Activated CD8-positive, alpha-beta T cell treated with anti-CD3 and anti-CD28 coated beads, Interleukin-2, amount 10 ng/mL, durations not matched to agents 7 days and 5 days (primary cell): Measurements from ENCODE around the gene CWC27. TPM values are rescaled to one million over a fixed set of nuclear protein-coding genes. Genes with fewer than 3 reads are reported as not detected.

Experiments used
- ATAC-seq: fragments of 150-1000 bp; cut with Tn5 transposase; one replicate; pipeline ENCODE4 v1.10.0; 2021; ENCODE audit warnings: moderate library complexity
- CTCF ChIA-PET: fragments of 350-600 bp; sonication (Branson Sonifier 250); formaldehyde crosslinking; loops from one replicate; lab custom pipeline; 2021; ENCODE audit warnings: antibody characterized with exemption; lab: Charles Lee
- POLR2A ChIA-PET: fragments of 350-600 bp; sonication (Branson Sonifier 250); formaldehyde crosslinking; loops from one replicate; lab custom pipeline; 2021; ENCODE audit warnings: antibody characterized with exemption; lab: Charles Lee
- DNase-seq: peaks from one replicate; pipeline ENCODE4 v3.0.0-alpha.2; 2020
- H3K27ac Mint-ChIP-seq: one replicate; pipeline ENCODE4 v1.8.0; 2021; ENCODE audit warnings: mild to moderate bottlenecking, mixed read lengths
- H3K27me3 Mint-ChIP-seq: one replicate; pipeline ENCODE4 v1.8.0; 2021; ENCODE audit warnings: low read depth, mixed read lengths
- H3K36me3 Mint-ChIP-seq: one replicate; pipeline ENCODE4 v1.8.0; 2021; ENCODE audit warnings: low read depth, mixed read lengths
- H3K4me1 Mint-ChIP-seq: one replicate; pipeline ENCODE4 v1.8.0; 2021; ENCODE audit warnings: low read depth, mixed read lengths
- H3K4me3 Mint-ChIP-seq: one replicate; pipeline ENCODE4 v1.8.0; 2021; ENCODE audit warnings: mild to moderate bottlenecking, mixed read lengths
- H3K9me3 Mint-ChIP-seq: one replicate; pipeline ENCODE4 v1.8.0; 2022; ENCODE audit warnings: mixed read lengths; ENCODE audit not compliant: insufficient read depth
- total RNA-seq, 2 experiments: library from RNA; stranded (reverse); gene quantifications; one replicate each; pipeline ENCODE4 v1.2.3, GENCODE V29; 2021

Gene CWC27
- total RNA-seq, 2 experiments from 2014 or later: 23.2 to 23.7 TPM

GRCh38 chr5:64763948-64764503, 4.7 kb upstream of the CWC27 start:
- ChIA-PET POLR2A (no interaction called here), CTCF (interaction anchor here (1.3 kb wide), 1 partner anchor 719 kb away, joined by 6 read pairs; no protein-coding TSS in a partner anchor)
- Mint-ChIP-seq H3K4me1 (peaks cover 22% of the 10 kb centered on the region), H3K36me3 (peaks cover 16% of the 10 kb centered on the region), H3K27me3 (no peaks in the 10 kb centered on the region), H3K9me3 (no peaks in the 10 kb centered on the region), H3K27ac (no peak overlapping the region), H3K4me3 (no peak overlapping the region)
- no peak for DNase-seq
- no peak for ATAC-seq

GRCh38 chr5:64765804-64766504, 2.8 kb upstream of the CWC27 start:
- Mint-ChIP-seq H3K27ac (peak overlapping the region; percentile 47), H3K27me3 (no peaks in the 10 kb centered on the region), H3K9me3 (no peaks in the 10 kb centered on the region), H3K36me3 (peaks cover 16% of the 10 kb centered on the region), H3K4me1 (peaks cover 33% of the 10 kb centered on the region), H3K4me3 (no peak overlapping the region)
- DNase-seq (no peak), ATAC-seq (no peak)
- CTCF ChIA-PET: no interaction called here
- POLR2A ChIA-PET: no interaction called here

GRCh38 chr5:64766941-64767340, 1.8 kb upstream of the CWC27 start:
- no peaks in the 10 kb centered on the region for H3K27me3 Mint-ChIP-seq
- no peaks in the 10 kb centered on the region for H3K9me3 Mint-ChIP-seq
- CTCF ChIA-PET: interaction anchor here (1.7 to 2.1 kb wide), 3 partner anchors 17 to 142 kb away, joined by 4 to 12 read pairs (median 6); no protein-coding TSS in a partner anchor
- DNase-seq (no peak), ATAC-seq (no peak)
- peak overlapping the region; percentile 90 for H3K4me3 Mint-ChIP-seq
- peaks cover 35% of the 10 kb centered on the region for H3K4me1 Mint-ChIP-seq
- H3K36me3 Mint-ChIP-seq: peaks cover 15% of the 10 kb centered on the region
- H3K27ac Mint-ChIP-seq: no peak overlapping the region
- POLR2A ChIA-PET: no interaction called here

- CTCF ChIA-PET: interaction anchor here (0.8 to 2.1 kb wide), 6 partner anchors 16 to 712 kb away, joined by 3 to 12 read pairs (median 4); no protein-coding TSS in a partner anchor
- Mint-ChIP-seq H3K36me3 (peaks cover 15% of the 10 kb centered on the region), H3K4me1 (peaks cover 35% of the 10 kb centered on the region), H3K9me3 (no peaks in the 10 kb centered on the region), H3K27ac (peak overlapping the region; percentile 91), H3K27me3 (no peaks in the 10 kb centered on the region), H3K4me3 (peak overlapping the region; percentile 90)
- ATAC-seq (peak; percentile 15), DNase-seq (peak; percentile 43)
- POLR2A ChIA-PET: interaction anchor here (1.3 to 1.7 kb wide), 3 partner anchors 9 to 795 kb away, joined by 3 to 8 read pairs (median 3); partner anchors contain the start of genes CENPK and PPWD1
Measured at GRCh38 chr5:64767959-64768357, 772 bp upstream of the CWC27 start.

GRCh38 chr5:64769855-64770254, 1.1 kb downstream of the CWC27 start:
- no peak overlapping the region for H3K27ac Mint-ChIP-seq
- H3K27me3 Mint-ChIP-seq: no peaks in the 10 kb centered on the region
- DNase-seq (no peak), ATAC-seq (no peak)
- peaks cover 11% of the 10 kb centered on the region for H3K36me3 Mint-ChIP-seq
- POLR2A ChIA-PET: interaction anchor here (1.0 kb wide), 1 partner anchor 712 kb away, joined by 3 read pairs; the partner anchor contains the start of gene ADAMTS6
- H3K4me1 Mint-ChIP-seq: peaks cover 42% of the 10 kb centered on the region
- CTCF ChIA-PET: interaction anchor here (0.6 to 1.4 kb wide), 2 partner anchors 14 to 135 kb away, joined by 3 to 6 read pairs; no protein-coding TSS in a partner anchor
- no peaks in the 10 kb centered on the region for H3K9me3 Mint-ChIP-seq
- H3K4me3 Mint-ChIP-seq: peak overlapping the region; percentile 90

GRCh38 chr5:64771736-64772135, 3.0 kb downstream of the CWC27 start:
- Mint-ChIP-seq H3K4me1 (peaks cover 29% of the 10 kb centered on the region), H3K27ac (no peak overlapping the region)

GRCh38 chr5:64773533-64773932, 4.8 kb downstream of the CWC27 start:
- ATAC-seq (no peak), DNase-seq (no peak)
- POLR2A ChIA-PET: no interaction called here
- Mint-ChIP-seq H3K9me3 (no peaks in the 10 kb centered on the region), H3K36me3 (peaks cover 4% of the 10 kb centered on the region), H3K4me1 (peaks cover 20% of the 10 kb centered on the region), H3K27ac (no peak overlapping the region), H3K4me3 (no peak overlapping the region), H3K27me3 (no peaks in the 10 kb centered on the region)
- CTCF ChIA-PET: interaction anchor here (1.2 to 1.7 kb wide), 2 partner anchors 138 to 709 kb away, joined by 3 to 4 read pairs; no protein-coding TSS in a partner anchor

More at GRCh38 chr5:64771736-64772135, 3.0 kb downstream of the CWC27 start:
- Mint-ChIP-seq H3K4me3 (no peak overlapping the region), H3K36me3 (peaks cover 10% of the 10 kb centered on the region), H3K27me3 (no peaks in the 10 kb centered on the region), H3K9me3 (no peaks in the 10 kb centered on the region)
- ChIA-PET CTCF (no interaction called here), POLR2A (no interaction called here)
- DNase-seq (no peak), ATAC-seq (no peak)

GRCh38 chr5:64775291-64775690, 6.6 kb downstream of the CWC27 start:
- no peak overlapping the region for H3K27ac Mint-ChIP-seq
- DNase-seq (no peak), ATAC-seq (no peak)
- H3K36me3 Mint-ChIP-seq: peaks cover 8% of the 10 kb centered on the region
- H3K9me3 Mint-ChIP-seq: no peaks in the 10 kb centered on the region
- peaks cover 10% of the 10 kb centered on the region for H3K4me1 Mint-ChIP-seq
- CTCF ChIA-PET: interaction anchor here (0.7 to 1.5 kb wide), 3 partner anchors 9 to 708 kb away, joined by 3 to 5 read pairs (median 3); no protein-coding TSS in a partner anchor
- POLR2A ChIA-PET: no interaction called here
- H3K4me3 Mint-ChIP-seq: no peak overlapping the region
- H3K27me3 Mint-ChIP-seq: no peaks in the 10 kb centered on the region

- ChIA-PET POLR2A (no interaction called here), CTCF (interaction anchor here (0.6 to 4.4 kb wide), 15 partner anchors 9 to 699 kb away, joined by 3 to 46 read pairs (median 3); partner anchors contain the start of genes CWC27 and SREK1IP1)
- Mint-ChIP-seq H3K36me3 (peaks cover 17% of the 10 kb centered on the region), H3K9me3 (no peaks in the 10 kb centered on the region), H3K27me3 (no peaks in the 10 kb centered on the region), H3K27ac (no peak overlapping the region), H3K4me3 (no peak overlapping the region), H3K4me1 (peaks cover 8% of the 10 kb centered on the region)
- DNase-seq (peak; percentile 83), ATAC-seq (peak; percentile 82)
Measured at GRCh38 chr5:64784451-64785025, 15.8 kb downstream of the CWC27 start.

GRCh38 chr5:64786372-64786771, 17.6 kb downstream of the CWC27 start:
- ChIA-PET CTCF (interaction anchor here (1.0 to 1.2 kb wide), 2 partner anchors 150 to 152 kb away, joined by 3 to 6 read pairs; no protein-coding TSS in a partner anchor), POLR2A (no interaction called here)

GRCh38 chr5:64788156-64788555, 19.4 kb downstream of the CWC27 start:
- ChIA-PET POLR2A (no interaction called here), CTCF (interaction anchor here (1.5 to 1.9 kb wide), 2 partner anchors 20 to 153 kb away, joined by 5 to 6 read pairs; partner anchors contain the start of genes CWC27 and SREK1IP1)
- ATAC-seq (no peak), DNase-seq (no peak)
- no peaks in the 10 kb centered on the region for H3K27me3 Mint-ChIP-seq
- H3K36me3 Mint-ChIP-seq: peaks cover 16% of the 10 kb centered on the region
- no peak overlapping the region for H3K4me3 Mint-ChIP-seq
- H3K9me3 Mint-ChIP-seq: no peaks in the 10 kb centered on the region
- peaks cover 15% of the 10 kb centered on the region for H3K4me1 Mint-ChIP-seq
- H3K27ac Mint-ChIP-seq: no peak overlapping the region

More at GRCh38 chr5:64786372-64786771, 17.6 kb downstream of the CWC27 start:
- H3K27ac Mint-ChIP-seq: no peak overlapping the region
- DNase-seq: no peak
- ATAC-seq: no peak
- no peaks in the 10 kb centered on the region for H3K9me3 Mint-ChIP-seq
- H3K27me3 Mint-ChIP-seq: no peaks in the 10 kb centered on the region
- no peak overlapping the region for H3K4me3 Mint-ChIP-seq
- H3K36me3 Mint-ChIP-seq: peaks cover 13% of the 10 kb centered on the region
- peaks cover 15% of the 10 kb centered on the region for H3K4me1 Mint-ChIP-seq
